ENCODE data around the gene HID1. TPM values are rescaled to one million over a fixed set of nuclear protein-coding genes. Genes with fewer than 3 reads are reported as not detected.
"Not testable (repeated sequence)": the region's sequence is repeated elsewhere in the genome, so short reads cannot be mapped to it uniquely, and the experiment has no call there.

HID1 gene
- 31.6 and 48.5 TPM in 2 replicates for total RNA-seq

GRCh38 chr17:74972107-74972972, at the start of gene HID1:
Gene HID1 (minus strand): TSS chr17:74972759. CDS start chr17:74972656, 103 bp downstream.
- peak in 1 of 2 donors; percentile 52 for DNase-seq (ENCODE audit: low read depth in 2 of 2)

DNA sequence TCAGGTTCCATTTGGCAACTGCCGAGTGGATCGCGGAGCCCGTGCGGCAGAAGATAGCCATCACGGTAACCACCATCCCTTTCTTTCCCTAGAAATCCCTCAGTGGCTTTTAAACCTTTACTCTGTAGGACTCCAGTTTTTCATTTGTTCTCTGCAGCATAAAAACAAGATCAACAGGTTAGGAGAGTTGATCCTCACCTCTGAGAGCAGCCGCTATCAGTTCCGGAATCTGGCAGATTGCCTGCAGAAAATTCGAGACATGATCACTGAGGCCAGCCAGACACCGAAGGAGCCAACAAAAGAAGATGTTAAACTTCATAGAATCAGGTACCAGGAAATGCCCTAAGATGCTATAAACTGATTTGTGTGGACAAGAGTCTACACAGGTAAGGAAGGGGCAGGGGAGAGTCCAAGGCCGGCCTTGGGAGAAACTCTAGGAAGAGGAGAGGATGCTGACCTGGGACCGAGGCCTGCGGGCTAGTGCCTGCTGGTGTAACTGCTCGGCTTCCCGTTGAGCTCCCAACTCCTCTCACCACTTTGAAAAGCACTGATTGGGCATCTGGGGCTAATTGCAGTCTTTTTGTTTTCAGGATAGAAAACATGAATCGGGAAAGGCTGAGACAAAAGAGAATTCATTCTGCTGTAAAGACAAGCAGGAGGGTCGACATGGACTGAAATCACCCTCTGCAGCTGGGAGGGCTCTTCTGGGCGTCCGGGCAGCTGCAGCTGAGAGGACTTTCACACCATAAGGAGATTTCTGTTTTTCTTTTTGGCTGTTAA, 48.0 kb upstream of the HID1 start:
- DNase-seq (ENCODE audit: low read depth in 2 of 2) = no peak

DNA sequence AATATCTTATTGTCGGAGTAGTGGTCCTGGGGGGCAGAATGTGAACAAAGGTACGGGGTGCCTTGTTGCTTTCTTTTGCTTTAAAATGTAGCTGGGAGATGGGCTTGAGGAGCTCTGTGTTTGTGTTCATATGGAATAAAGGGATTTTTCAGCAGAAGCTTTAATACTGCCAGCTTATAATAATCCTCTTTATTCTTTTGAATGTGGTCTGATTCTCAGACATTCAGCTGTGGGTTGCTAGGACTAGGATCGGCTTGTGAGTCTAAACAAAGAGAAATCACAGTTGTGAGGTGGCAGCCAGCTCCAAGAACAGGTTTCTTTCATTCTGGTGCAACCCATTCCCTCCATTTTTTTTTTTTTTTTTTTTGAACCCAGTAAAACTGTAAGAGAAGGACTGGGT, 47.2 kb upstream of the HID1 start:
- DNase-seq (ENCODE audit: low read depth in 2 of 2) = no peak

GRCh38 chr17:75019146-75019545, 46.6 kb upstream of the HID1 start:
- no peak for DNase-seq (ENCODE audit: low read depth in 2 of 2)

- no peak for DNase-seq (ENCODE audit: low read depth in 2 of 2)
These were observed 40.6 kb upstream of the HID1 start for GRCh38 chr17:75013092-75013559.

DNA sequence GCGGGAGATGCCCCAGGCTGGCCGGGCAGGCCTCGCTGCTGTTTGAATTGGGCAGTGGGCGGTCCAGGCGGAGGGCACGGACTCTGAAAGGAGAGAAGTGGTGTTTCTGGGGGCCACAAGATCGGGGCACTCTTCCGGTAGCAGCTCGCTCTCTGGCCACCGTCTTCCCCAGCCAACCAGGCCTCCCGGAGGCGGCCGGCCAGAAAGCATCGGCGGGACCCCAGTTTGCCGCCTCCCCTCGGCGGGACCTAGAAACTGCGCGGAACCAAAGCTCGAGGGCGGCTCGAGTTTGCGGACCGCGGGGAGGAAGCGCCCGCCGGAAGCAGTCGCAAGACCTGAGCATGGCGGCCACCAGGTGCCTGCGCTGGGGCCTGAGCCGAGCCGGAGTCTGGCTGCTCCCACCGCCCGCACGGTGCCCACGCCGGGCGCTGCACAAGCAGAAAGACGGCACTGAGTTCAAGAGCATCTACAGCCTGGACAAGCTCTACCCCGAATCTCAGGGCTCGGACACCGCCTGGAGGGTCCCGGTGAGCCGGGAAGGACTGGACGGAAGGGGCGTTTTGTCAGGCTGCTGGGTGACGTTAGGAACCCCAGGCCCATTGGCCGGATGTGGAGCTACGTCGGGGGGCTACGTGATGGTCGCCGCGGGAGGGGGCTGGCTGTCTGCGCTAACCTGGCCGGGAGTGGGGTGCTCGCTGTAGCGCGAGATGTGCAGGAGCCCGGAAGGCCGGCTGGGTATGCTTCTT, 40.0 kb upstream of the HID1 start, which contains the start of gene MRPL58:
TSS of gene MRPL58 (plus strand) at position 325 of the 746 bp plus-strand sequence. CDS start at position 342, 17 bp downstream.
- peak; percentile 64 to 81 for DNase-seq (ENCODE audit: low read depth in 2 of 2)

DNA sequence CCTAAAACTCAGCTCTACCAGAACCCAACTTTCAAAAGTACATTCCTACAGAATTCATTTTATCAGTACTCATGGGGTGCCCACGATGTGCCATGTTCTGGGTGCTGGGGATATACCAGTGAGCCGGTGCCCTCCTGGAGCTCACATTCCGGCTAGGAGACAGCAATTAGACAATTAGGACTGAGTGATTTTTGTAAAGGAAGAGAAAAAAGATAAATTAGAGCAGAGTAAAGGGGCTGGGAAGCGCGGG, 39.5 kb upstream of the HID1 start:
- no peak for DNase-seq (ENCODE audit: low read depth in 2 of 2)

DNA sequence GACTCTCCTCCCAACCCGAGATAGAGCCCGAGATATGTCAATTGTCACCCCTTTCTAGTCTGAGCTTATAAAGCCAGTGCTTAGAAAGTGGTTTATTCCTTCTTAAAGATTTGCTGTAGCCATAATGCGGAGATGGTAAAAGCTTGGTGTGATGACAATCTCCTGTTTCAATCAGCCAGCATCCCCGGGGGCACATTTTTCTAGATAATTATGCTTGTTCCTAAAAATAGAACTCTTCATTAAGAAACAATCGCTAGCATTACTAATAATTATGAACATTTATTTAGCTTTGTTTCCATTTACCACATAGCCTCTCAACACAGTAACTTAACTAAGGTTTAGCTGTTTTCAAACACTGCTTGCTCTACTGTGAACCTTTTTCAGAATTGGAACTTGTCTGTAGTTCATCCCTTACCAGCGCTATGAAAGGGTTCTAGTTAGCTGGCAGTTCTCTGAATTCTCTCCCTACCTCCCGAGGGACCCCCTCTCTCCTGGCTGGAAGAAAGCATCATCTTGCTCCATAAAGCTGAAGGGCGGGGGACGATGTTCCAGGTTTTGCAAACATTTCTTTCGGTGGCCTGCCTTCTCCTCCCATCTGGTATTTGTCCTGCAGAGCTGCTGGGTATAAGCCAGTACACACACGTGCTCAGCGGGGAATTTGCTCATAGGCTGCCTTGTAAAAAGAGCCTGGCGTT, 39.0 kb upstream of the HID1 start:
- peak; percentile 49 to 71 for DNase-seq (ENCODE audit: low read depth in 2 of 2)

GRCh38 chr17:75010683-75011400, 38.3 kb upstream of the HID1 start:
- DNase-seq (ENCODE audit: low read depth in 2 of 2) = peak; percentile 92 to 99

- no peak for DNase-seq (ENCODE audit: low read depth in 2 of 2)
These were observed 36.7 kb upstream of the HID1 start for GRCh38 chr17:75009139-75009724.

DNA sequence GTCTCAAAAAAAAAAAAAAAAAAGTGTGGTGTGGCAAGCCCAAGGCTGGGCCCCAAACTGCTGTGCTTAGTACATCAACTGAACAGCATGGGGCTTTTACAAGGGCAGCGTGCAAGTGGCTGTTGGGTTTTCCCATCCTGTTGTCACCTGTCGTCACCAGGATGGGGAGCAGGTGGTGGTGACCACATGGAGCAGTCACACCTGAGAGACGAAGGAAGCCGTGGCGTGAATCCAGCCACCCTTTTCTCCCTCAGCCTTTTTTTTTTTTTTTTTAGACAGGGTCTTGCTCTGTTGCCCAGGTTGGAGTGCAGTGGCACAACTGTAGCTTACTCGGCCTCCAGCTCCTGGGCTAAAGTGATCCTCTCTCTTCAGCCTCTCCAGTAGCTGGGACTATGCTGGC, 35.8 kb upstream of the HID1 start:
- no peak for DNase-seq (ENCODE audit: low read depth in 2 of 2)

- no peak for DNase-seq (ENCODE audit: low read depth in 2 of 2)
These were observed 34.1 kb upstream of the HID1 start for GRCh38 chr17:75006653-75007052.

DNA sequence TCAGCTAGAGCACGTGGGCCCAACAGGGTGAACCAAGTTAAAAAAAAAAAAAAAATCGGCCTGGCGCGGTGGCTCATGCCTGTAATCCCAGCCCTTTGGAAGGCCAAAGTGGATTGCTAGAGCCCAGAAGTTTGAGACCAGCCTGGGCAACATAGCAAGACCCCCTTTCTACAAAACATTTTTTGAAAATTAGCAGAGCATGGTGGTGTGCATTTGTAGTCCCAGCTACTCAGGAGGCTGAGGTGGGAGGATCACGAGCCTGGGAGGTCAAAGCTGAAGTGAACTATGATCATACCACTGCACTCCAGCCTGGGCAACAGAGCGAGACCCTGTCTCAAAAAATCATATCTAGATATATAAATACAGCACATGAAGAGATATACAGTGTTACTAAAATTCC, 33.5 kb upstream of the HID1 start:
- not testable (repeated sequence) for DNase-seq (ENCODE audit: low read depth in 2 of 2)

- DNase-seq (ENCODE audit: low read depth in 2 of 2) = no peak
These were observed 32.7 kb upstream of the HID1 start for GRCh38 chr17:75005291-75005690.

DNA sequence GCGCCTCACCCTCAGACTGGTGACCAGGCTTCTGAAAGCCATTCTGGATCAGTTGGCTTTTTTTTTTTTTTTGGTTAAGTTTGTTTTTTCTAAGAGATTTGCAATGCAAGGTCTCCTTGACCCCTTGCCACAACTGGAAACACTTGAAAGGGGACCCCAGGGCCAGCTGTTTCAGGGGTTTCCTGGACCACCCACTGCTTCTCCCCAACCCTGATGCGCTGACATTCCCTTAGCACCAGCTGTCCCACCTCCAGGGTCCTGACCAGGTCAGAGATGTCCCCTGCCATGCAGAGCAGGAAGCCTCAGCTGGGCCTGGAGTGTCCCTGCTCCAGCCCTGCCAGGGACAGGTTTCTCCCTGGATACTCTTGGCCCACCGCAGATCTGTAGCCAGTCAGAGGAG, 31.8 kb upstream of the HID1 start:
- DNase-seq (ENCODE audit: low read depth in 2 of 2) = no peak

DNA sequence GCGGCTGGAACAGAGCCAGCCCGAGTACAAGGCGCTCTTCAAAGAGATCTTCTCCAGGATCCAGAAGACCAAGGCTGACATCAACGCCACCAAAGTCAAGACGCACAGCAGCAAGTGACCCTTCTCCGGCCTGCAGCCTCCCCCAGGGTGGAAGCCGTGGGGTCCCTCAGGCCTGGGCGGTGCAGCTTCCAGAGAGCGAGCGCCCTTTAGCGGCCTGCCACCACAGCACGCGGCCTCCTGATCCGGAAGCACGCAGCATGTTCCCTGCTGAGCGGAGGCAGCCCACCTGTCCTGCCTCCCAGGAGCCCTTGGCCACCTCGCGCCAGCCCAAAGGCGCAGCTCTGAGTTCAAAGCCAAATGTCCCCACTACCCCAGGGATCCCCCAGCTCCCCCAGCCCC, 31.4 kb upstream of the HID1 start:
- DNase-seq (ENCODE audit: low read depth in 2 of 2) = no peak

DNA sequence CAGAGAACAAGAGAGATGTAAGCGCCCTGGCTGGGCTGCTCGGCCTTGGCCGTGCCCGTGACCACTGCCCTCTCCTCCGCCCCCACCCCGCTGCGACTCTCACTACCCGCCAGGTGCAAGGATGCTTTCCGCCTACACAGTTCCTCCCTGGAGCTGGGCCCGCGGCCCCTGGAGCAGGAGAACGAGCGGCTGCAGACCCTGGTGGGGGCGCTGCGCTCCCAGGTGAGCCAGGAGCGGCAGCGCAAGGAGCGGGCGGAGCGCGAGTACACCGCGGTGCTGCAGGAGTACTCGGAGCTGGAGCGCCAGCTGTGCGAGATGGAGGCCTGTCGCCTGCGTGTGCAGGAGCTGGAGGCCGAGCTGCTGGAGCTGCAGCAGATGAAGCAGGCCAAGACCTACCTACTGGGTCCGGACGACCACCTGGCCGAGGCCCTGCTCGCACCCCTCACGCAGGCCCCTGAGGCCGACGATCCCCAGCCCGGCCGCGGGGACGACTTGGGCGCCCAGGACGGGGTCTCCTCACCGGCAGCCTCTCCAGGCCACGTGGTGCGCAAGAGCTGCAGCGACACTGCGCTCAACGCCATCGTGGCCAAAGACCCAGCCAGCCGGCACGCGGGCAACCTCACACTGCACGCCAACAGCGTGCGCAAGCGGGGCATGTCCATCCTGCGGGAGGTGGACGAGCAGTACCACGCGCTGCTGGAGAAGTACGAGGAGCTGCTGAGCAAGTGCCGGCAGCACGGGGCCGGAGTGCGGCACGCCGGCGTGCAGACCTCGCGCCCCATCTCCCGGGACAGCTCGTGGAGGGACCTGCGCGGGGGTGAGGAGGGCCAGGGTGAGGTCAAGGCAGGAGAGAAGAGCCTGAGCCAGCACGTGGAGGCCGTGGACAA, 30.8 kb upstream of the HID1 start:
- DNase-seq (ENCODE audit: low read depth in 2 of 2) = no peak

DNA sequence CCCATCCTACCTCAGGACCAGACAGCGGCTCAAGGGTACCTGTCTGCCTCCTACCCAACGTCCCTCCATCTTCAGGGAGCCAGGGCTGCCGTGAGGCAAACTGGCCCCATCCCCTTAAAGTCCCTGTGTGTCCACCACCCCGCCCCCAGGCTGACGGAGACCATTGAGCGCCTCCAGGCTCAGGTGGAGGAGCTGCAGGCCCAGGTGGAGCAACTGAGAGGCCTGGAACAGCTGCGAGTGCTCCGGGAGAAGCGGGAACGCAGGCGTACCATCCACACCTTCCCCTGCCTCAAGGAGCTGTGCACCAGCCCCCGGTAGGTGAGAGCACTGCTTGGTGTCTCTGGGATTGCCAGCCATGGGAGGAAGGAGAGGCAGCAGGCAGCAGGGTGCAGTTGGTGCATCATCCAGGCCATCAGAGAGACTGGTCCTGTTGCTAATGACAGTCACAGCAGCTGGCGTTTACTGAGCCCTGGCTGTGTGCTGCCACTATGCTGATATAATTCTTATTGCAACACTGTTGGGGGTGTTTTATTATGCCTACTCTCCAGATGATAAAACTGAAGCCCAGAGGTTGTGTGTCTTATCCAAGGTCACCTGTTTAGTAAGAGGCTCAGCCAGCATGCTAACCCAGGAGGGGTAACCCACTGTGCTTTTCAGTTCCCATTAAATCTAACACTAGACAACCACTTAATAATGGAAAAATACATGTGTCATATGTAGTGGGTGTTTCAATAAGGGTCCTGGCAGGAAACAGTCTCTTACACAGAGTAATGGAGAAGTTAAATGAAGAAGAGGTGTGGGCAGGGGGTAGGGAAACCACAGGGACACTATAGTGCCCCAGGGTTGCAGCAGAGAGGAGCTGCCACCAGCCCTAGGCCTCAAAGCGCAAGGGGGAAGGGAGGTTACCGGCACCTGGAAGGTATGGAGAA, 29.6 kb upstream of the HID1 start:
- DNase-seq (ENCODE audit: low read depth in 2 of 2) = no peak
